Activated CD4-positive, alpha-beta T cell treated with anti-CD3 and anti-CD28 coated beads, Interleukin-10, Interleukin-2, amounts not matched to agents 100 ng/mL and 50 ng/mL, durations not matched to agents 16 hours and 8 hours (primary cell): ENCODE results near the gene ITGB2.

Source experiments
- DNase-seq: peaks from one replicate; pipeline ENCODE4 v3.0.0-alpha.2; 2020

The ITGB2 gene

DNA sequence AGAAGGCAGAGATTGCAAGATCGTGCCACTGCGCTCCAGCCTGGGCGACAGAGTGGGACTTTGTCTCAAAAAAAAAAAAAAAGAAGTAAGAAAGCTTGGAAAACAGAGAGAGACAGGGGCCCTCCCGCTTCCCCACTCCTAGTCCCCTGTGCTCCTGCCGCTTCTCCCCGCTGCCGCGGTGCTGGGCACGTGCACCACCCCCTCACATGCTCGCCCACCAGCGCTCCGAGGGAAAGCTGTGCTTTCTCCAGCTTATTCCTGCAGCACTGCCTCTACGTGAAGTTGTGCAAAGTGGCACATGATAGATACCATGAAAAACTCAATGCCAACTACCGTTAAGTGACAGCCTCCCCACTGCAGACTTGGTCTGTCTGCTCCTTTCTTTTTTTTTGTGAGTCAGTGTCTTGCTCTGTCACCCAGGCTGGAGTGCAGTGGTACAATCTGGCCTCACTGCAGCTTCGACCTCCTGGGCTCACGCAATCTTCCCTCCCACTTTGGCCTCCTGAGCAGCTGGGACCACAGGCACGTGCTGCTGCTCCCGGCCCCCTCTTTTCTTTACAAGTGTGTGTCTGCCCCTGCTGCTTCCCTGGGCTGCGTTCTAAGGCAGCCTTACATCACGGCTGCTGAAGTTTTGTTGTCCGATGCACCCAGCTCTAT lies 34.6 kb upstream of the ITGB2 start:
- no peak for DNase-seq

- no peak for DNase-seq
These were observed 33.6 kb upstream of the ITGB2 start for GRCh38 chr21:44954281-44954771.

DNA sequence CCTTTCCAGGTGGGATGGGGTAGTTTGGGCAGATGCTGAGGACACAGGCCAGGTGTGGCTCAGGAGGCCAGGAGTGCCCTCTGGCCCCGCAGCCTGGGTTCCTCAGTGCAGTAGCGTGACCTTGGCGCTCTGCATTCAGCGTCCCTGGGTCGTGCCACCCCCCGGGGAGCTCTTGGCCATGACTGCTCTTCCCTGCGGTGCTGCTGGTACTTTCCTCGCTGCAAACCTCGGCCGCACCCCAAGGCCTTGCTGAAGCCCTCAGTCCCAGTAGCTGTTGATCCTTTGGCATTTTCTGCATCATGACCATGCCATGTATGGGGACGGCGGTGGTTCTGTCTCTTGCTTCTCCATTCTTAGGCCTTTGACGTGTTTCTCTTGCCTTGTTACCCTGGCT lies 32.9 kb upstream of the ITGB2 start:
- no peak for DNase-seq

GRCh38 chr21:44952929-44953627 lies 32.4 kb upstream of the ITGB2 start:
- no peak for DNase-seq

DNA sequence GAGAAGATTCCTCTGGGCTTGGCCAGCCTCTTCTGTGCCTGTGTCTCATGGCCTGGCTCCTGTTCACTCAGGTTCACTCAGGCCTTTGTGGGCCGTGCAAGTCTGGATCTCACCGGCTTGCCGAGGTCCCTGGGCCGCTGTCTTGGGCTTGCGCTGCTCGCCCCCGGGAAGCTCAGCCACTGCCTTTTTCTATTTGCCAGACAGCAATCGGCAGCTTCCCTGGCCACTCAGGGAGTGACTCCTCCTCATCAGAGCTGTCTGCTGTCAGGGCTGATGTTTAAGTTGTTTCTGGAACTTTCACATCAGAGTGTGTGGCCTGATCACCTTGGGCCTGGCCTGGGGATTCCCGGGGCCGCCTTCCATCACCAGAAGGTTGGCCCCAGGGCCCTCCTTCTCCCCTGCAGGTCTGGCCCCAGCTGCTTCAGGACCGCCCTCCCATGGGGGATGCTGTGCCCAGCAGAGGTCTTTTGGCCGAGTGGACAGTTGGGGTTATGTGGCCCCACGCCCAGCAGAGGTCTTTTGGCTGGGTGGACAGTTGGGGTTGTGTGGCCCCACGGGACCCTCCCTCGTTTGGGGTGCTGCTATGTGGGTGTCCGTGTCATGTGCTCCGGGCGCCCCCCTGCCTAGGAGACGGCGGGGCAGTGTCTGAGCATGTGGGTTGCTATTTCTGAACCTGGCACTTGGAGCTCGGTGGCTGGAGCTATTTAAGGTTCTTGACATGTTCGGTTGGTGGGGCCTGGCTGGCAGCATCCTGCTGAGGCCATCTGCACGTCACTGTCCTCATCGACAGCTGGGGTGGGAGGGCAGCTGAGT lies 31.6 kb upstream of the ITGB2 start:
- DNase-seq, result no peak

DNA sequence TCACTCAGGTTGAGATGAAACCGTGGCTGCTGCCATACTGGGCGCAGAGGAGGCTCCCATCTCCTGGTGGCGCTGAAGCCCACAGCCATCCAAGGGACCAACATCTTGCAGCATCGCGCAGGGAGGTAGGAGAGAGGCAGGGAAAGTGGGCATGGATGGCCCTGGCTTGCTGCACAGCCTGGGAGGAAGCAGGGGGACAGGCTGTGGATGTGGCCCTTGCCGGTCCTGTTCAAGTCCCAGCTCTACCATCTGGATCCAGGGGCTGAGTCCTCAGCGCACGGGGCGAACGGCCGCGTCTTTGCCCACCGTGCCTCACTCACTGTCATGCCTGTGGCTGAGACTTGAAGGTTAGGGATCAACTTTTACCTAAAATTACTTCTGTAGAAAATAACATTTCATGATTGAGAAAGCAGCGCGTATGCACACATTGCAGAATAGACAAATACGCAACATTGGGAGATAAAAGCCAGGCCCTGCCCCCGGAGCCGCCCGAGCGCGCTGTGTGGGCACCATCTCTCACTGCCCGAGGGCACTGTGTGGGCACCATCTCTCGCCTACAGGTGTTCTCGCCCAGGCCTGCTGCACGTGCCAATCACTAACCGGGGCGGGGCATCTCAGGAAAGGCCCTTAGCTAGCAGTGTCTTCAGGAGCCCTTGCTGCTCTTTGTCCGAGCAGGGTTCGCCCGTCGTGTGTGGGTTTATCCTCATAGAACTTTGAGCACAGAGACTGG lies 30.7 kb upstream of the ITGB2 start:
- no peak for DNase-seq

GRCh38 chr21:44950351-44950750 lies 29.7 kb upstream of the ITGB2 start:
- no peak for DNase-seq

- DNase-seq, result peak; percentile 79
These were observed 29.1 kb upstream of the ITGB2 start for GRCh38 chr21:44949779-44950198.

GRCh38 chr21:44949161-44949778 lies 28.6 kb upstream of the ITGB2 start:
- no peak for DNase-seq

- DNase-seq, result no peak
These were observed 27.9 kb upstream of the ITGB2 start for GRCh38 chr21:44948426-44949120.

DNA sequence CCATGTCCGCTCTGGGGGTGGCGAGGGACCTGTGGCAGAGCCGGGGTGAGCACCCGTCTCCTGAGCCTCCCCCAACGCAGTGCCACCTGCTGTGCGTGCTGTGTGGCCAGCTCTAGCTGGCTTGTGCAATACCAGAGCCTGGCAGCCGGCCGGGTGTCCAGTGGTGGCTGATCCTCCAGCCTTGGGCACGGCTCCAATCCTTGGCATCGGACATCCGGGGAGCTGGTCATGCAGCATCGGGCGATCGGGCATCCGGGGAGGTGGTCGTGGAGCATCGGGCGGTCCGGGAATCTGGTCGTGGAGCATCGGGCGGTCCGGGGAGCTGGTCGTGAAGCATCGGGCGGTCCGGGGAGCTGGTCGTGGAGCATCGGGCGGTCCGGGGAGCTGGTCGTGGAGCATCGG lies 27.2 kb upstream of the ITGB2 start:
- no peak for DNase-seq

DNA sequence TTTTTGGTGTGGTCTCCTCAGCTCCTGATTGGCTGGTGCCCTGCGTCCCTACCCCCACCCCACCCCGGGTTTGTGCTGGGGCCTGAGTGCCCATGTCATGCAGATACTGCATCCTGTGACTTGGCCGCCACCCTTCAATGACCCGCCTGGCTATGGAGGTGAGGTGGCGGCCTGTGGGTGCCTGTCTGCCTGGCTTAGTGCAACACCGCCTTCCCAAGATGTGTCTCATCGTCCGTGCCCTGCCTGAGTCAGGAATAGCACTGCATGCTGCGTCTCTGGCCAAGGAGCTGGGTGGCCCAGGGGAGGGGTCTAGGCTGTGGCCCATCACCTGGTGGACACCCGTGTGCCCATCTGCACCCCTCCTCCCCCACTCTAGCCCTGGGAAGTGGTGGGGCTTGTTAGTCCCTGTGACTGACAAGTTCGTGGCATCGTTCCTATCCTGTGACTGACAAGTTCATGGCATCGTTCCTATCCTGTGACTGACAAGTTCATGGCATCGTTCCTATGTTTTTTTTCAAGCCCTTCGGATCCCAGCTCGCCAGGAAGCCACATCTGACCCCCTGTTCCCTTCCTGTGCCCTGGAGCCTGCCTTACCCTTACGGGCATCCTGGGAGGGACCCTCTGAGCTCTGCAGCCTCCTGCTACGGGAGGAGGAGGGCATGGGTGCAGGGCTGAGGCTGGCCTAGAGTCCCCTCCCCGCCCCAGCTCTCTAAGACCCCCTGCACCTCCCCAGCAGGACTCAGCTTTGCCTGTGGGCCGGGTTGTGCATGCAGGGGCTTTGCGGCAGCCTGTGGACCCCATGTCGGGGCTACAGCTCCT lies 26.6 kb upstream of the ITGB2 start:
- DNase-seq, result no peak

- no peak for DNase-seq
These were observed 25.7 kb upstream of the ITGB2 start for GRCh38 chr21:44946254-44947041.

DNA sequence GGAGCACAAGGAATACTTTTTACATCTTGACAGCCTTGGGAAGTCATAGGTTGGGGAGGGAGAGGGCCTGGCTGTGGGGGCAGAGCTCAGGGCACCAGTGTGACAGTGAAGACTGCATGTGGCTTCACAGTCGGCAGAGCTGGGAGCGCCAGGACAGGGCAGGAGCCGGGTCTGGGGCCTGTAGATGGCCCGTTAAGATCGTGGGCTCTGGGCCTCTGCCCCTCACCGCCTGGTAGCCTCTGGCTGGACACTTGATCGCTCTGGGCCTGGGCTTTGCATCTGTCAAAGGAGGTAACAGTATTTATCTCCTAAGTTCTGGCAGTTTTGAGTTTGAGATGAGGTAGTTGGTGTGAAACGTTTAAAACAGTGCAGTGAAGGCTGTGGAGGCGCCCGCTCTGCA lies 23.9 kb upstream of the ITGB2 start:
- no peak for DNase-seq

DNA sequence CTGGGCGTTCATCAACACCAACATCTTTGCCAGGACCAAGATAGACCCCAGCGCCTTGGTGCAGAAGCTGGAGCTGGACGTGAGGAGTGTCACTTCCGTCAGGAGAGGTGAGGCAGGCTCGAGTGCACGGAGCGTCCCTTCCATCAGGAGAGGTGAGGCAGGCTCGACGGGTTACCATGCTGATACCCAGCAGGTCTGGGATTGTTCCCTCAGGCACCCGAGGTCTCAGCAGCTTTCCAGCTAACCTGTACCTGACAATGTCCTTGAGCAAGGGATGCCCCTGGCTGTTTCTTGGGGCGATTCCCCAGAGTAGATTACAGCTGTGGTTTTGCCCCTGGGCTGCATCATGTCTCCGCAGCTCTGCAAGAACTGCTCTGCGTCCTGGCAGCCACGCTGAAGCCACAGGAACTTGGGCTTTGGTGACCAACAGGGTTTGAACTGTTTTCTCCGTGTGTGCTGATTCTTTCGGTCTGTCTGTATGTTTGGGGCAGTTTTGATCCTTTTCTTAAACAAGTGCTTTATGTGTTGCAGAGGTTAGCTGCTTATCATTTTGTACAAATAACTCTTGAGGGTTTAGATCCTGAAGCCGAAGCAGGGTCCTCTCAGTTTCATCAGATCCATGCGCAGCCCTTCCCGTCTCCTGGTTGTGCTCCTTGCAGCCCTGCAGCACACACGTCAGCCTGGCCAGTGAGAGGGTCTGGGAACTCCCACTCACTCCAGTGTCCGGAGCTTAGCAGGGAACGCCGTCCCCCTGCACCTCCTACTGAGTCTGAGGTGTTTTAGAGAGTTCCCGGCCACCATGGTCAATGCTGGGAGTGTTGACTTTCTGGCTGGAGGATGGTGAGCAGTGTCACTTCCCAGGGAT lies 23.2 kb upstream of the ITGB2 start:
- no peak for DNase-seq

DNA sequence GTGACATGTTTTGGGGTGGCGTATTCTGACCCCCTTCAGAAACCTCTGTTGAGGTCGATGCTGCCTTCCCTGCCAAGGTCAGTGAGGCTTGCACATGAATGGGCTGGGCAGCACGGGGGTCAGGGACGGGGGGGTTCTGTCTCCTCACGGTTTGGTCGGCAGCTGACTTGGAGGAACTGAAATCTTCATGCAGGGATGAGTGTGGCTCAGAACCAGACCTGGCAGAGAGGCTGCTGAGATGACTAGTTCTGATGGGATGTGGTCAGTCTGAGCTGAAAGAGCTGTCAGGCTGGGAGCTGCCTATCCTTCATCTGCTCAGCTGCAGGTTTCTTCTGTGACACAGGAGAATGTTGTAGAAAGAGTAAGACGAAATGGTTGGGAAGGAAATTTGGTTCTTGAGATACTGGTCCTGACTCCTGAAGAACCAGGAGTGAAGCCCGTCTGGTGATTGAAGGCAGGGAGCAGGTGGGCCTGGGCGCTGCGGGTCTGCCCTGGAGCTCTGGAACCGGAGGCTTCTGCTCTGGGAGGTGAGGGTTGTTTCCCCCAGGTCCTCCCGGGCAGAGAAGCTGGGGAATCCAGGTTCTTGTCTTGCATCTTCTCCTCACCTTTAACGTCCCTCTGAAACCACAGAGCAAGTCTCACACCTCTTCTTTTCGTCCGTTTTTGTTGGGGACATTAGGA lies 22.4 kb upstream of the ITGB2 start:
- no peak for DNase-seq

DNA sequence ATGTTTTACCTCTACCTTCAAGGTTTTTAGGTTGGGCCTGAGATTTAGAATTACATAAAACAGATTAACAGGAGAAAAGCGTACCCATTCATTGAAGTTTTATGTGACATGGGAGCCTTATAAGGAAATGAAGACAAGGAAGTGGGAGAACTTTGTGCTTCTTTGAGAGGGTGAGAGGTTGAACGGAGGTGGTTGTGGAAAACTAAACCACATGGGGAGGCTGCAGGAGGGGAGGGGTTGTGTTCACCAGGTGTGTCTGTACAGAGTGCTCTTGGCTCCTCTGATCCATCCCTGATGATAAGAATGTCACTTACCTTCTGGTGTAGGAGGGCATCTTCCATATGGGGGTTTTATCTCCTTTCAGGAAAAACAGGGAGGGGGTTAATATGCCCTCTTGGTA lies 21.9 kb upstream of the ITGB2 start:
- DNase-seq, result no peak

GRCh38 chr21:44941567-44941966 lies 20.9 kb upstream of the ITGB2 start:
- no peak for DNase-seq
